Measurements from ENCODE around the gene ELAPOR1. TPM values are rescaled to one million over a fixed set of nuclear protein-coding genes. Genes with fewer than 3 reads are reported as not detected.
"Not testable (repeated sequence)": the region's sequence is repeated elsewhere in the genome, so short reads cannot be mapped to it uniquely, and the experiment has no call there.

ELAPOR1 gene
- total and polyA plus RNA-seq, 8 donors: 25.5 to 185 (median 69.2) TPM

- no peak for DNase-seq
- Histone ChIP-seq H3K27ac (peak overlapping the region in 2 of 5 donors; percentile 1 to 89), H3K27me3 (no peaks in the 10 kb centered on the region), H3K9me3 (no peaks in the 10 kb centered on the region), H3K4me1 (peaks cover 1 to 44% (median 29%) of the 10 kb centered on the region in 4 donors), H3K36me3 (no peaks in the 10 kb centered on the region), H3K4me3 (no peak overlapping the region)
- no peak for TF ChIP-seq CTCF (IDR thresholded peaks at IDR 0.05)
- TF ChIP-seq POLR2A (IDR thresholded peaks at IDR 0.05): no peak
- no peak for TF ChIP-seq EP300 (IDR thresholded peaks at IDR 0.05)
- no peak for TF ChIP-seq POLR2AphosphoS5 (IDR thresholded peaks at IDR 0.05)
- WGBS, 5 donors: 77 to 92% (median 86%) methylated on average over 3 of the region's 3 CpGs
- intact Hi-C loops (cut with DNase I; ENCODE audit: low total_unique reads): no loop called here
Measured at GRCh38 chr1:109140392-109140791, 26.5 kb downstream of the ELAPOR1 start.

GRCh38 chr1:109142260-109142659 is 28.3 kb downstream of the ELAPOR1 start:
- no peak for TF ChIP-seq POLR2AphosphoS5 (IDR thresholded peaks at IDR 0.05)
- no peak for TF ChIP-seq CTCF (IDR thresholded peaks at IDR 0.05)
- TF ChIP-seq EP300 (IDR thresholded peaks at IDR 0.05): no peak
- TF ChIP-seq POLR2A (IDR thresholded peaks at IDR 0.05): no peak
- H3K9me3 ChIP-seq: no peaks in the 10 kb centered on the region
- H3K27me3 ChIP-seq: no peaks in the 10 kb centered on the region
- no peak overlapping the region for H3K27ac ChIP-seq
- peaks cover 0 to 32% (median 16%) of the 10 kb centered on the region in 4 donors for H3K4me1 ChIP-seq
- DNase-seq: no peak
- no peak overlapping the region for H3K4me3 ChIP-seq
- intact Hi-C loops (cut with DNase I; ENCODE audit: low total_unique reads): no loop called here
- WGBS, 5 donors: 81 to 92% (median 87%) methylated on average over 5 of the region's 5 CpGs
- no peaks in the 10 kb centered on the region for H3K36me3 ChIP-seq

GRCh38 chr1:109142725-109143124 is 28.8 kb downstream of the ELAPOR1 start:
- H3K27me3 ChIP-seq; DNase-seq; intact Hi-C loops (cut with DNase I; ENCODE audit: low total_unique reads); H3K9me3 ChIP-seq; H3K27ac ChIP-seq; H3K4me3 ChIP-seq; H3K36me3 ChIP-seq: not testable (repeated sequence)
- 89 to 97% (median 95%) methylated on average over 6 of the region's 6 CpGs for WGBS, 5 donors
- H3K4me1 ChIP-seq: peaks cover 0 to 27% (median 12%) of the 10 kb centered on the region in 4 donors

GRCh38 chr1:109148987-109149561 is 35.2 kb downstream of the ELAPOR1 start:
- no peak for DNase-seq
- peaks cover 32 to 53% (median 38%) of the 10 kb centered on the region in 4 donors for H3K4me1 ChIP-seq

More at GRCh38 chr1:109148987-109149561, 35.2 kb downstream of the ELAPOR1 start:
- no peak for TF ChIP-seq POLR2A (IDR thresholded peaks at IDR 0.05)
- no peak for TF ChIP-seq EP300 (IDR thresholded peaks at IDR 0.05)
- TF ChIP-seq CTCF (IDR thresholded peaks at IDR 0.05): no peak
- TF ChIP-seq POLR2AphosphoS5 (IDR thresholded peaks at IDR 0.05): no peak
- Histone ChIP-seq H3K9me3 (no peaks in the 10 kb centered on the region), H3K27me3 (no peaks in the 10 kb centered on the region), H3K36me3 (no peaks in the 10 kb centered on the region), H3K27ac (peak overlapping the region; percentile 73 to 83 (median 74)), H3K4me3 (no peak overlapping the region)
- 39 to 58% (median 45%) methylated on average over 10 of the region's 10 CpGs for WGBS, 5 donors
- intact Hi-C loops (cut with DNase I; ENCODE audit: low total_unique reads): no loop called here

Data from stomach (tissue), 9 donors.